HG03103 (cell line): ENCODE results near the gene BPIFB2.

Experiments used
- ATAC-seq: cut with Tn5 transposase; IDR thresholded peaks from one replicate; pipeline ENCODE4 v1.9.1; 2021; ENCODE audit warnings: low read depth; ENCODE audit not compliant: unreplicated experiment

BPIFB2 gene

DNA sequence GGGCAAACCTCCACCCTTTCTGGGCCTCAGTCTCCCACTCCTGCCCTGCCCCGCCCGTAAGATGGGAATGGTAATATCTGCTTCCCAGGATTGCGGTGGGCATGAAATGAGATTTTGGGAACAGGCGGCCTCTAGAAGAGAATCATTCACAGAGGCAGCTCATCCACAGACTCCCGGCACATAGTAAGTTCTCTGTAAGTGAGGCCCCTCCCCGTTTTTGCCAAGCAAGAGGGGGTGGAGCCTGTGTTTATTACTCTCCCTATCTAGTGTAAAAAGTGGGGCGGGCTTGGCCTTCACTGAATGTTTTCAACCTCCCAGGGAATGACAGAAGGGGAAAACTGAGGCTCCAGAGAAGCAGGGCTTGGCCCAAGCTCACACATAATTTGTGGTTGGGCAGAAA lies 23.3 kb upstream of the BPIFB2 start:
- no peak for ATAC-seq

DNA sequence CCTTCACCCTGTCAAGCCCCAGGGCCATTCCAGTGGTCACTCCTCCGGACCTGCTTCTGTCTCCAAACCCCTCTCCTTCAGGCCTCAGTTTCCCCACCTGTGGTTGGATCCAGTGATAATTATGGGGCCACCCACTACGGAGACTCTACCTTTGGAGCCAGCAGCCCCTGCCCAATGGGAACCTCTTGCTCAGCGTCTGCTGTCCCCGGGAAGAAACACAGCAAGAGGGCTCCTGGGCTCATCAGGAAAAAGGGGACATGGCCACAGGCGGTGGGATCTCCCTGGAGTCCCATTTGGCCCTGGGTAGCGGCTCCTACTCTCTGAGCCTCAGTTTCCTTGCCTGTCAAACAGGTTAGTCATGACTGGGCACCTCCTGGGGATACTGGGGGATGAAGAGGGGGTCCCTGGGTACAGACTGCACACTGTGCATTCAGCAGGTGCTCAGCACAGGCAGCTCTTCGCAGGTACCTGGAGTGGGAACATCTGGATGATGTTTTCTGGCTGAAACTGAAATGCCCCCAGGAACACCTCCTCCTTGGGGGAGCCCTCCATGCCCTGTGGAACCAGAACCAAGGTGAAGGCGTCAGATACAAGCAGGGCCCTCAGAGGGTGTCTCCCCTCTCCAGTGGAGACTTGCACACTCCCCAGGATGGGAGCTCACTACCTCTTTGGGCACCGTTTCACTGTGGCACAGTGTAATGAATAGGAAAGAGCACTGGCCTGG lies 22.7 kb upstream of the BPIFB2 start:
- no peak for ATAC-seq

- no peak for ATAC-seq
Observed at GRCh38 chr20:32985596-32985995, 21.9 kb upstream of the BPIFB2 start.

- ATAC-seq = no peak
Observed at GRCh38 chr20:32986331-32986966, 21.1 kb upstream of the BPIFB2 start.

DNA sequence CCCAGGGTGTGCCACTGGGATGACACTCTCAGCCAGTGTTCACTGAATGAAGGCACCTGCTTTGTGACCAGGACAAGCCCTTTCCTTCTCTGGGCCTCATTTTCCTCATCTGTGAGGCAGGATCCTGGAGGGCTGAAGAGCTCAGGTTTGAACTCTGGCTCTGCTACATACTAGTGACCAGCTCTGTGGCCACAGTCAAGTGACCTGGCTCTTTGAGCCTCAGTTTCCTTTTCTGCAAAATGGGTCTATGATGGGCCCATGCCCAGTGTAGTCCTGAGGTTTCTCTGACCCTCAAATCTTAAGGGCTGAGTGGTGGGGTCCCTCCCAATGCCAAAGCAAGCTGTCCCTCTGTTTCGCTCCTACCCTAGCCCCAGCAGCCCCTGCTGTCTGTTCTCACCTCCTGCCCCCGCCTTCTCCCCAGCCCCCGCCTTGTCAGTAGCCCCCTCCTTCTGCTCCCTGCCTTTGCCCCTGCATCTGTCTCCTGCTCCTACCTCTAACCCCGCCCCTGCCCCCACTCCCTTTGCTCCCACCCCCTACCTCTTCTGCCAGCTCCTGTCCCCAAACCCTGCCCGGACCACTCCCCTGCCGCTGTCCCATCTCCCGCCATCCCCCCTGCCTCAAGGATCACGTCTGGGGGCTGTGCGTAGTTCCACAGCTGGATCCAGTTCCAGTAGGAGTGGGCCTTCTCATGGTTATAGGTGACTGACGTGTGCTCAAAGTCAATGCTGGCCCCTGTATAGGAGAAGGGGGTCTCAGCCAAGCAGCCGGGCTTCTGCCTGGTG lies 20.3 kb upstream of the BPIFB2 start:
- no peak for ATAC-seq

DNA sequence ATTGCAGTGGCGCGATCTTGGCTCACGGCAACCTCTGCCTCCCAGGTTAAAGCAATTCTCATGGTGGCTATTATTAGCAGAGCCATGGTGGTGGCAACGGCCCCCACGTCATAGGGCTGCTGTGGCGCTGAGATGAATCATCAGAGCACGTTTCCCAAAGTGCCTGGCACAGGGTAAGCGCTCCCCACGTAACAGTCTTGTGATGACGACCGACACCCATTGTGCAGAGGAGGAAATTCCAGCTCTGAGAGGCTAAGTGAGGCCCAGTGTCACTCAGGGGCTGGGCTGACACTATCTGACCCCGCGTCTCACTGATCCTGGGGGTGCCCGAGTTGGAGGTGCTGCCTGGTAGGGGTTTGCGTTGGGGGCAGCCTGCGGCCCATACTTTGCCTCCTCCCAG lies 19.5 kb upstream of the BPIFB2 start:
- no peak for ATAC-seq

DNA sequence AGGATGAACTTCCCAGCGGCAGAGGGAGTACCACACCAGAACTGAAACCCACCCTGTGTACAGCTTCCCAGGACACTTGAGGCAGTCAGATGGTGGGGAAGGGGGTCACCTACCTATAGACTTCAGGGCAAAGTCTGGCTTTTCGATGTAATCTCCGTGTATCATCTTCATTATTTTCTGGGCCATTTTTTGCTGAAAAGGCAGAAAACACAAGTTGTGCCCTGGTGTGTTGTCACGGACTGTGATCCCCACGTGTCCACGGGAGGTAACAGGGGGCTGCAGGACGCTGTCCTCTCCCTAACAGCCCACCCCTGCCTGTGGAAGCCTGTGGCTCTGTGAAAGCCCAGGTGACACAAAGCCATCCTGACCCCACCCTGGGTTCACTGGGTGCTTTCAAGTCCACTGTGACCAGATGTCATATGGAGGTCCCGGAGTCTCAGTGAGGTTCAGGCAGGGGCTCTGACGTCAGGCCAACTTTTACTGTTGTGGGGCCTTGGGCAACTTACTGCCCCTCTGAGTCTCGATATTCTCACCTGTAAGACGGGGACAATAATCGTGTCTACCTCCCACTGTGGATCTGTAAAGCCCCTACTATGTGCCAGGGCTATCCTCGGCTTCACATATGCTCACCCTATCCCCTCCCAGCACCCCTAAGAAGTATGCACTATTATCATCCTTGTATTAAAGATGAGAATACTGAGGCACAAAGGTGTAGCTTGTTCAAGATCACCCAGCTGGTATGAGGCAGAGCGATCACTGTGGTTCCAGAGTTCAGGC lies 17.8 kb upstream of the BPIFB2 start:
- ATAC-seq = no peak

DNA sequence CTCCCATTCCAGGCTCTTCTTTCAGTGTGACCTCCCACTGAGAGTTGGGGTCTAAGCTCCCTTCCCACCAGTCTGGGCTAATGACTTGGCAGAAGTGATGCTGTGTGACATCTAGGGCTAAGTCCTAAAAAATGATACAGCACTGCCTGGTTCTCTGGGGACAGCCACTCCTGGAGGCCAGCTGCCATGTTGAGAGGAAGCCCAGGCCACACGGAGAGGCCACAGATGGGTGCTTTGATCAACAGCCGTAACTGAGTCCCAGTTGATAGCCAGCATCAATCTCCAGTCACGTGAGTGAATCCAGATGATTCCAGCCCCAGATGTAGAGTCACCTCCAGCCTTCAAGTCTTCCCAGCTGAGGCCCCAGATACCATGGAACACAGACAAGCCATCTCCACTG lies 17.1 kb upstream of the BPIFB2 start:
- no peak for ATAC-seq

DNA sequence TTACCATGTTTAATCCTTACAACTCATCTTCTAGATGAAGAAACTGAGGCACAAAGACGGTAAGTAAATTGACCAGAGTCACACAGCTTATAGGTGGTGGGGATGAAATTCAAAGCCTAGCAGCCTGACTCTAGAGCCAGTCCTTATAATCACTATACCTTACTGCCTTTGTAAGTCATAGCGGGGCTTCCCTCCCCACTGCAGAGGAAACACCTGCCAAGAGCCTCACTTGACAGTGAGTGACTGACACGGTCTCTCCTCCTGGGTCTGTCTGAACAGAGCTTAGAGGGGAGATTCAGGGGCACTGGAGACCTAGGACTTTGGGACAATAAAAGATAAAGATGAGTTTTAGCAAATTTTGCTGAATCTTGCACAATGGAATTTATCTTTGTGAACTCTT lies 16.1 kb upstream of the BPIFB2 start:
- ATAC-seq = no peak

- no peak for ATAC-seq
Observed at GRCh38 chr20:32991792-32992641, 15.5 kb upstream of the BPIFB2 start.

DNA sequence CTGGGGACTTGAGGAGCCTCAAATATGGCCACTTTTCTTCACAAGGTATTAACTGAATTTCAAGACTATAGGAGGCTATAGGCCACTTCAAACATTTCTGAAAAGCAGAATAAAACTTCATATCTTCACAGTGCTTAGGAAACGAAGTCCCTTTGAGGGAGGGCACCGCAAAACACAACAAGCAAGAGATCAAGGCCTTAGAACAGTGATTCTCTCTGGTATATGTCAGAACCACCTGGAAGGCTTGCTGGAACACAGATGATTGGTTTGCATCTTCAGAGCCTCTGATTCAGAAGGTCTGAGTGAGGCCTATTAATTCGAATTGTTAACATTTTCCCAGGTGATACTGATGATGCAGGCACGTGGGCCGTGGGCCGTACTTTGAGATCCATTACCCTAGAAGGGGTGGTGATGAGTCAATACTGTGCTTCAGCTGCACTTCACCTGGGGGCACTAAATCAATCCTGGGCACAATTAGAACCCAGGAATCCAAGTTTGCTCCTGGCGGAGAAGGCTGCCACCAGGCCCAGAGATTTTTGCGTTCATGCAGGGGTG lies 13.9 kb upstream of the BPIFB2 start:
- no peak for ATAC-seq

DNA sequence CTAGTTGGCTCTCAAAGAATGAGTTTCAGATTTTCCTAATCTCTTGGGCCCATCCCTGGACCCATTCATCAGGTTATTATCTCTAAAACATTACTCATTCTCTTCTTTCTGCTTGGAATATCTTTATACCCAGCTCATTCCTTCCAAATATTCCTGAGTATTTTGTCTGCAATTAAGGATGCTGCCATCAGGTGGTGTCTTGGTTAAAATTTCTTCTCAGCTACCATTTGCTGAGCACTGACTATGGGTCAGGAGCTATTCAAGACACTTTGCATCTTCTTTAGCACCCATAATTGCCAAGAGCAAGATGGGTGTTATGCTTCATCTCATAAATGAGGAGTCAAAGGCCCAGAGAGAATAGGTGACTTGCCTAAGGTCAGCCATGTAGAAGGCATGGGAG lies 11.7 kb upstream of the BPIFB2 start:
- ATAC-seq = no peak

GRCh38 chr20:32997431-32997830 lies 10.1 kb upstream of the BPIFB2 start:
- ATAC-seq = no peak

GRCh38 chr20:32999603-33000250 lies 7.8 kb upstream of the BPIFB2 start:
- no peak for ATAC-seq

GRCh38 chr20:33000802-33001466 lies 6.6 kb upstream of the BPIFB2 start:
- no peak for ATAC-seq

DNA sequence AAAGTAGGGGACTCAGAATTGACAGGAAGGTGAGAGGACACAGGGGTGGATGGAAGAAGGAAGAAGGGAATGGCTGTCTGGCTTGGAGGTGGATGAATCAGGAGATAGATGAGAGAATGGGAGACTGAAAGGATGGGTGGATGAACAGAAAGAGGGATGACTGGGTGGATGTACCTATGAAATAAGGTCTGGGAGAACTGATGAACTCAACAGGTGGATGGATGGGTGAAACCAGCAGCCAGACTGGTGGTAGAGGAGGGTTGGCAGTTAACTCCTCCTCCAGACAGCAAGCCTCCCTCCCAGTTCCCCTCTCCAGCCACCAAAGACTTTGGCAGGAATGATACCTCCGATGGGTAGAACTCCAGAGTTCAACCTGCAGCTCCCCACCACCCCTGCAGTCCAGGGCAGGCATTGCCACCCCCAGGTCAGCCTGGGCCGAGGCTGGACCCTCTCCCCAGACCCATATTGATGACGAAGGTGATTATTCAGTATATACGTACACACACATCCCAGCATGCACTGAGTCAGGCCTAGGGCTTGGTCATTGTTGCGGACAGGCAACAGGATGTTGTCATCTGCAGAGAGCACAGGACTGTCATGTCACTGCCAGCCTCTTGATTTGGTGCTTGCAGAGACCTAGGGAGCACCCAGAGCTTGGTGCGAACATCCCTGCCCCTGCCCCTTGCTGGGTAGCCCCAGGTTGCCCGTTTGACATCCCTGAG lies 5.3 kb upstream of the BPIFB2 start:
- no peak for ATAC-seq

DNA sequence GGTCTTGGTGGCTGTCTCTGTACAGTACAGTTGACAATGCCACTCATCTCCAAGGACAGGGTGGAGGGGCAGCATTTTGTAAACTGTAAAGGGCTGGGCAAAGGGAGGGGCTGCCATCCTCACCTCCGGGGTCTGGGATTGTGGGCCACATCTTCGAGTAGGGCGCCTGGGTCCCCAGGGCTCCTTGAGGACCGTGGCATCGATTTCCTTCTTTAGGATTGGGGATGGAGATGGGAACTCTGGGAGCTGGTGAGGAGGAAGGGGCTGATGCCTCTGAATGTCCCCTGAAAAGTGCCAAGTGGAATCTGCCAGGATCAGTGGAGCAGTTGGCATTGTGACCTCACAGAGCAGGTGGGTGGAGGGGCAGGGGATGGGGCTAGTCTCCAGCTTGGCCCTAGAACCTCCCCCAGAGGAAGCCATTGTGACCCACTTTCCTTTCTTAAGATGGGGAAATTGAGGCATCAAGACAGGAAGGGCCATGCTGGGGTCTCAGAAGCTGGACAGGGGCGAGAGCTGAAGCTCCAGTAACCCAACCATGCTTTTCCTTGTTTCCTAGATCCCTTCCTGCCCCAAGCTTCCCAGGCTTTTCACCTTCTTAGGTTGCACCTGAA lies 3.3 kb upstream of the BPIFB2 start, which contains the start of gene SUN5:
Gene SUN5 (minus strand): TSS at position 293 of the 611 bp plus-strand sequence. CDS start 93 bp downstream, at position 200.
- ATAC-seq = no peak
